DND-41 (cell line): ENCODE measurements around the gene KCNG2.

Experiments
- ATAC-seq: fragments of 200-7000 bp; cut with Tn5 transposase; 3 replicates; pipeline ENCODE4 v1.9.1; 2021; ENCODE audit warnings: low read depth; ENCODE audit not compliant: insufficient read depth
- DNase-seq: peaks from one replicate; pipeline ENCODE4 v3.0.0-alpha.2; 2020
- H2AFZ ChIP-seq: 2 replicates; pipeline ENCODE4 v1.6.0; 2012; ENCODE audit warnings: low read depth, low read length
- H3K27ac ChIP-seq: 2 replicates; pipeline ENCODE4 v1.5.1; 2012; ENCODE audit warnings: low read length, inconsistent platforms
- H3K27me3 ChIP-seq: fragments of 200-600 bp; sonication (generic); 2 replicates; pipeline ENCODE4 v1.6.0; 2012; ENCODE audit warnings: low read length, mild to moderate bottlenecking, inconsistent platforms; ENCODE audit not compliant: insufficient read depth, poor library complexity
- H3K36me3 ChIP-seq: 2 replicates; pipeline ENCODE4 v1.5.1; 2012; ENCODE audit warnings: low read length, inconsistent platforms; ENCODE audit not compliant: insufficient read depth
- H3K4me1 ChIP-seq: 2 replicates; pipeline ENCODE4 v1.5.1; 2012; ENCODE audit warnings: mild to moderate bottlenecking, low read length; ENCODE audit not compliant: insufficient read depth
- H3K4me2 ChIP-seq: 2 replicates; pipeline ENCODE4 v1.6.0; 2012; ENCODE audit warnings: mild to moderate bottlenecking, moderate library complexity, low read length, inconsistent platforms; ENCODE audit not compliant: insufficient read depth
- H3K4me3 ChIP-seq, 2 experiments: fragments of 200-600 bp in 1 of 2; shearing (Covaris generic) in 1 of 2; 2 replicates each; pipeline ENCODE4 v1.5.1; 2012 to 2016; ENCODE audit warnings: inconsistent platforms in 2 of 2, low read length in 2 of 2, mild to moderate bottlenecking in 2 of 2, low read depth in 1 of 2, moderate library complexity in 1 of 2
- H3K79me2 ChIP-seq: 2 replicates; pipeline ENCODE4 v1.6.0; 2012; ENCODE audit warnings: low read length, inconsistent platforms; ENCODE audit not compliant: insufficient read depth
- H3K9ac ChIP-seq: 2 replicates; pipeline ENCODE4 v1.6.0; 2012; ENCODE audit warnings: low read depth, mild to moderate bottlenecking, inconsistent platforms, low read length, moderate library complexity
- H3K9me3 ChIP-seq: 2 replicates; pipeline ENCODE4 v1.5.1; 2012; ENCODE audit warnings: low read length, moderate library complexity, mild to moderate bottlenecking, inconsistent platforms; ENCODE audit not compliant: insufficient read depth, severe bottlenecking
- H4K20me1 ChIP-seq: 2 replicates; pipeline ENCODE4 v1.6.0; 2012; ENCODE audit warnings: low read length; ENCODE audit not compliant: insufficient read depth
- EZH2 ChIP-seq: IDR thresholded peaks from 3 replicates; pipeline ENCODE4 v1.6.1; 2012; ENCODE audit warnings: borderline replicate concordance, low read depth, mild to moderate bottlenecking, moderate library complexity, low read length, inconsistent platforms; ENCODE audit not compliant: severe bottlenecking
- TF ChIP-seq, protein P1 (sequence below): IDR thresholded peaks from 2 replicates; pipeline ENCODE4 v1.5.1; 2012; ENCODE audit warnings: borderline replicate concordance, low read length, moderate library complexity, mild to moderate bottlenecking; ENCODE audit not compliant: poor library complexity, severe bottlenecking; ENCODE audit errors: extremely low read depth

The KCNG2 gene

DNA sequence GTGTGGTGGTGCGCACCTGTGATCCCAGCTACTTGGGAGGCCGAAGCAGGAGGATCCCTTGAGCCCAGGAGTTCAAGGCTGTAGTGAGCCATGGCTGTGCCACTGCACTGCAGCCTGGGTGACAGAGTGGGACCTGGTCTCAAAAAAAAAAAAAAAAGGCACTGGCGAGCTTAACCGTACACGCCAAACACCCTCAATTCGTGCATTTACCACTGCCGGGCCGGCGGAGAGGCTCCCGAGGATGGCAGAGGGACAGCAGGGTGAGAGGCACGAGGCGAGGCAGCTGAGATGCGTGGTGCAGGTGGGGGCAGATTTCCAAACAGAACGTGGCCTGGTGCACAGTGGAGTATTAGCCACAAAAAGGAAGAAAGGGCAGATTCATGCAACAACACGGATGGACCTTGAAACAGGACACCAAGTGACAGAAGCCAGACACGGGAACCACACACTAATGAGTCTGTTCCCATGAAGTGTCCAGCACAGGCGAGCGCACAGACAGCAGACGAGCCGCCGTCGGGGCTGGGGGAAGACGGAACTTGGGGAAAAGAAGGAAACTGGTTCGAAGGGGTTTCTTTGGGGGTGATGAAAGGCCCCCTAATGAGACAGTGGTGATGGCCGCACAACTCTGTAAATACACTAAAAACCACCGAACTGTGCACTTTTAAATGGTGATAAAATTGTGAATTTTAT is 126.3 kb downstream of the KCNG2 start:
- TF ChIP-seq, protein P1, sequence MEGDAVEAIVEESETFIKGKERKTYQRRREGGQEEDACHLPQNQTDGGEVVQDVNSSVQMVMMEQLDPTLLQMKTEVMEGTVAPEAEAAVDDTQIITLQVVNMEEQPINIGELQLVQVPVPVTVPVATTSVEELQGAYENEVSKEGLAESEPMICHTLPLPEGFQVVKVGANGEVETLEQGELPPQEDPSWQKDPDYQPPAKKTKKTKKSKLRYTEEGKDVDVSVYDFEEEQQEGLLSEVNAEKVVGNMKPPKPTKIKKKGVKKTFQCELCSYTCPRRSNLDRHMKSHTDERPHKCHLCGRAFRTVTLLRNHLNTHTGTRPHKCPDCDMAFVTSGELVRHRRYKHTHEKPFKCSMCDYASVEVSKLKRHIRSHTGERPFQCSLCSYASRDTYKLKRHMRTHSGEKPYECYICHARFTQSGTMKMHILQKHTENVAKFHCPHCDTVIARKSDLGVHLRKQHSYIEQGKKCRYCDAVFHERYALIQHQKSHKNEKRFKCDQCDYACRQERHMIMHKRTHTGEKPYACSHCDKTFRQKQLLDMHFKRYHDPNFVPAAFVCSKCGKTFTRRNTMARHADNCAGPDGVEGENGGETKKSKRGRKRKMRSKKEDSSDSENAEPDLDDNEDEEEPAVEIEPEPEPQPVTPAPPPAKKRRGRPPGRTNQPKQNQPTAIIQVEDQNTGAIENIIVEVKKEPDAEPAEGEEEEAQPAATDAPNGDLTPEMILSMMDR, result no peak
- TF ChIP-seq EZH2, result no peak
- ATAC-seq, result no peak

DNA sequence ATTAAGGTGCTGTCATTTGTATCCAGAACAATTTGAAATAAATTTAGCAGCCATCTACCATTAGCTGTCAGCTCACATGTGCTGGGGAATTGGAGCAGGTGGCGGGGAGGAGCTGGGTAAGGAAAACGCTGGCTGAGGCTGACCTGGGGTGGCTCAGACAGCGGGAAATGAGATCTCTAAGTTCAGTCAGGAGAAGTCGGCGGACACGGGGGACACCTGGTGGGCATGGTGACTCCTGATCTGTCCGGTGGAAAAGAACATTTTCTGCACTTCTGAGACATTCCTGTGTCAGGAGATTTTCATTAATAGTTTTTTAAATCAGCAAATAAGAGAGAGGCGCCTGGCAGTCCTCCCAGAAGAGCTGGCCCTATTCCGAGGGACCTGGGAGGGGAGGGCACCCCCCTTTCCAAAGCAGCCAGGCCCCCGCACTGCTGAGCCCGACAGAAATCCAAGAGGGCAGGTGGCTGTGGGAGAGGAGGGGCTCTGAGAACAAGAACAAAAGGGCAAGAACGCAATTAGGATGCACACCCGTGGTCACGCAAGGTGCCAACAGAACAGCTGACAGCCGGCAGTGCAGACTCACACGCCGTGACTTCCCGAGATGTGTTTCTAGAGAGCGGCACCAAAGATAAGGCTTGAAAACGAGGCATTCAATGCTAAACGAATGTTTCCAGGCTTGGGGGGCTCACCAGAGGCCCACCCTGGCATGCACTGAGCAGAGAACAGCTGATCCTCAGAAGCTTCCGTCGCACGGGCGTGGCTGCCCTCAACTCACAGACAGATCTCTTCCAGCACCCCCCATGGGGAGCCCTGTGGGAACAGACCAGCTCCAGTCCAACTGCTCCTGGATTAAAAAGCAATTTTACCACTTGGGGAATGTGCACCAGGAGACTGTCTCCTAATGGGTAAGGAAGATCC is 127.3 kb downstream of the KCNG2 start:
- no peak overlapping the region for H3K4me2 ChIP-seq
- H4K20me1 ChIP-seq, result peaks cover 14% of the 10 kb centered on the region; the same call in 1 of the 2 replicates
- H3K4me1 ChIP-seq, result no peaks in the 10 kb centered on the region
- TF ChIP-seq, protein P1, result no peak
- TF ChIP-seq EZH2, result no peak
- no peak overlapping the region for H2AFZ ChIP-seq
- no peak overlapping the region for H3K4me3 ChIP-seq
- peaks cover 39% of the 10 kb centered on the region for H3K36me3 ChIP-seq
- peaks cover 11% of the 10 kb centered on the region for H3K9me3 ChIP-seq
- no peak overlapping the region for H3K27ac ChIP-seq
- H3K9ac ChIP-seq, result no peak overlapping the region
- DNase-seq (no peak), ATAC-seq (no peak)
- H3K27me3 ChIP-seq, result no peaks in the 10 kb centered on the region
- H3K79me2 ChIP-seq, result peaks cover 31% of the 10 kb centered on the region

More for the DNA sequence above, 126.3 kb downstream of the KCNG2 start:
- no peak overlapping the region for H2AFZ ChIP-seq
- no peaks in the 10 kb centered on the region for H3K4me1 ChIP-seq
- H3K79me2 ChIP-seq, result peaks cover 22% of the 10 kb centered on the region
- H3K9me3 ChIP-seq, result peaks cover under 1% of the 10 kb centered on the region
- H4K20me1 ChIP-seq, result peaks cover 14% of the 10 kb centered on the region; the same call in 1 of the 2 replicates
- H3K9ac ChIP-seq, result no peak overlapping the region
- no peak overlapping the region for H3K4me2 ChIP-seq
- no peak overlapping the region for H3K27ac ChIP-seq
- no peak overlapping the region for H3K4me3 ChIP-seq
- no peak for DNase-seq
- no peaks in the 10 kb centered on the region for H3K27me3 ChIP-seq
- peaks cover 31% of the 10 kb centered on the region for H3K36me3 ChIP-seq

DNA sequence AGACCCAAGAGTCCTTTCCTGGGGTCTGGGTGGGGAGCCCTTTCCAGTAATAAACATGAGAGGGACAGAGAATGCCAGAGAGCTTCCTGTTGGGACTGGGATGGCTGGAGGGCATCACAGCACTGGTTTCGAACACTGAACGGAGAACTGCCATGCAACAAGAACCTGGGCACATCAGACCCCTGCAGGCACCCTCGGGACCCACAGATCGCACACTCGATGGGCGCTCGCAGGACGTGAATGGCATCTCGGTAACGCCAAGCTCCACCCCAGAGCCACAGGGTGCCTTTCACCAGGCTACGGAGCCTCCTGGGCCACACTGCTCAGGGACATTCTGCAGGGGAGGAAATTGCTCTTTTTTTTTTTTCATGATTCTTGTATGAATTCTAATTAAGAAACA is 128.6 kb downstream of the KCNG2 start:
- H2AFZ ChIP-seq, result no peak overlapping the region
- peaks cover 40% of the 10 kb centered on the region for H3K79me2 ChIP-seq
- H3K36me3 ChIP-seq, result peaks cover 45% of the 10 kb centered on the region
- H4K20me1 ChIP-seq, result peaks cover 14% of the 10 kb centered on the region; the same call in 1 of the 2 replicates
- H3K27me3 ChIP-seq, result no peaks in the 10 kb centered on the region
- ATAC-seq (no peak), DNase-seq (no peak)
- H3K9me3 ChIP-seq, result peaks cover 22% of the 10 kb centered on the region
- no peak overlapping the region for H3K27ac ChIP-seq
- H3K9ac ChIP-seq, result no peak overlapping the region
- TF ChIP-seq EZH2, result no peak
- TF ChIP-seq, protein P1, result no peak
- H3K4me2 ChIP-seq, result no peak overlapping the region
- no peaks in the 10 kb centered on the region for H3K4me1 ChIP-seq
- no peak overlapping the region for H3K4me3 ChIP-seq
